MV-4-11 (cell line): ENCODE data around the gene SLC25A21.
A peak's percentile ranks its signal among the peaks of the same experiment; 100 is the strongest.
"Not testable (repeated sequence)": the region's sequence is repeated elsewhere in the genome, so short reads cannot be mapped to it uniquely, and the experiment has no call there.

Experiments used
- DNase-seq: peaks from one replicate; lab custom pipeline; 2025; lab: John Stamatoyannopoulos, UW

Gene SLC25A21

GRCh38 chr14:36941783-36942521 lies 230.5 kb downstream of the SLC25A21 start:
- DNase-seq, result peak; percentile 27

DNA sequence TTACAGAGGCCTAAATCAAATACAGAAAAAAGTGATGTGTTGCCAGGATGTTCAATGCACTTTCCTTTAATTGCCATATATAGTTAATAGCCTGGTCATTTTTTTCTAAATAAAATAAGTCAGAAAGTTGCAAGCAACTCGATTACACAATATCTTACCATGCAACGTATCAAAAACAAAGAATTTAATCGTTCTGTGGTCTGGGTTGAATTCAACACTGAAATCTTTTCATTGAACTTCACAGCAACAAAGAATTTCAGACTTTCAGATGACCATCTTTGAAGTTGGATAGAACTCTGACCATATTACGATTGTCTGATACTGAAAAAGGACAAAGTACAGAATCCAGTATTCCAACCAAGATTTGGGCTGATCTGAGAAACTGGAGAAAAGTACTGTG lies 231.9 kb downstream of the SLC25A21 start:
- DNase-seq, result no peak

DNA sequence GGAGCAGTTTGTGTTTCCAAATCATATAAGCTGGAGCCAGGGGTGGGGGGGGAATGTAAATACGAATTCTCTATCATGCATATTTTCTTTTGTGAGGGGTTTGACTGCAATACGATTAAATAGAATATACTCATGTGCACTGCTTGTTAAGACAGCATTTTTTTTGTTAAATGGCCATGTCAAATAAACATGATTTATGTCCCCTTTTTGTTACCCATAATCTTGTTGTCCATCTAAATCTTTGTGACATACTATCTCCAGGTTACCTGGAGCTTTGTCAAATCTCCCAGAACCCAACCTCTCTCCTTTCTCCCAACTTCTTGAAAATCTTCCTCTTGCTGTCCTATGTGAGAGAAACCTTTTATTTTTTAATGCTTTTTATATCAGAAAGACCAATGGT lies 233.1 kb downstream of the SLC25A21 start:
- no peak for DNase-seq

GRCh38 chr14:36938678-36939077 lies 233.7 kb downstream of the SLC25A21 start:
- DNase-seq, result no peak

DNA sequence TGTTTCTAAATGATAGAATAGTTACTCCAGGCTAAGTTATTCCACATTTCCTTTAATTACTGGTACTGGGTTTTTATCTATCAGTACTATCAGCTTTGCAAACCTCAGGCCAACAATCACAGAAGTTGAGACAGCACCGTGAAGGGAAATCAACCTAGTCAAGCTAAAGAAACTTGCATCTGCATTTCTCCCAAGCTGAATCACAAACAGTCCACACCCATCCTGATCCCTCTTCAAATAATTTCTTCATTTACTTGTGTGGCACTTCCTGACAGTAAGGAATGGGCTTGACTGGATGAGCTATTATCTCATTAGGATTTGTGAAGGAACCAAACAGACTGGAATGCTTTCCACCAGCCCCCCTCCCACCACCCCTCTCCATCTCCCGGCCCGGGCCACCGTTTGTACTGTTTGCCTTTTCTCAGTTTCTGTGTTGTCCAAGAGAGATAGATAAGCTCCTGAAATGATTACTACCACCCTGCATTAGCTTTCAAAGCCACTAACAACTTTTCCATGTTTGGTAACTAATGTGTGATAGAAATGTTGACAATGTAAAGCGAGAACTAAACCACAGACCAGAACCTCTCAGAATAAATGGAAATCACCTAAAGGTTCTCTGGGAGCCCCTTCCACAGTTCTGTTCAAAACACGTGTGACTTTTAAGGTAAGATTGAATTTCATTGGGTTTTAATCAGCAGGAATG lies 236.3 kb downstream of the SLC25A21 start:
- DNase-seq, result no peak

DNA sequence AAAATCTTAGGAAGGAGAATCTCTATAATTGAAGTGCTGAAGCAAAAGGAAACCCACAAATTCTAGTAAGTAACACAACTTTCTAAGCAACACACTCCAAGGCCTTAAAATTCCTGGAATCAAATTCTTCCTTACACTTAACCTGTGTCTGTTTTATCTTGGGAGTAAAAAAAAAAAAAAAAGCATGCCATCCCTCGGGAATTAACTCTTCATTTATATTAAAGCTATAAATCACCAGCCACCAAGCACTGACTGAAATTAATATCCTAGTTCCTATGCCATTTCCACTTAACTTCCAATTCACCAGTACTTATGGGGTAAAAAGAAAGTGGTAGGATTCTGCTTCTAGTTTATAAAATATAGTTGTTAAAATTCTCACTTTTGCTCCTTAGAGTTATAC lies 238.1 kb downstream of the SLC25A21 start:
- DNase-seq, result no peak

DNA sequence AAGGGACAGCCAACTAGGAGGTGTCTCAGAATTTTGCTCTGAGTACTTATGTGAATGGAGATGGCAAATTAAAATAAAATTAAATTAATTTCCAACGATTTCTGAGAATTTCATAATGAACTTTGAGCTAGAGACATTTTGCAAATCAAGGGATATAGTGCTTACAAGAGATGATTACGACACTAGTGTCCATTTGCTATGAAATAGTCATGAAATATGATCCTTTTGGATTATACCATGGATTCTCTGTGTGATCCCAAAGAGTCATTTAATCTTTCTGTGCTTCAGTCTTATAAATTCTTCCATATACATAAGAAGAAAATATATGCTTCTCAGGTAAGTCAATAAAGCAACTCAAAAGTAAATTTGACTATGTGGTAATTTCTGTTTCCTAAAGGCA lies 240.6 kb downstream of the SLC25A21 start:
- DNase-seq, result no peak

DNA sequence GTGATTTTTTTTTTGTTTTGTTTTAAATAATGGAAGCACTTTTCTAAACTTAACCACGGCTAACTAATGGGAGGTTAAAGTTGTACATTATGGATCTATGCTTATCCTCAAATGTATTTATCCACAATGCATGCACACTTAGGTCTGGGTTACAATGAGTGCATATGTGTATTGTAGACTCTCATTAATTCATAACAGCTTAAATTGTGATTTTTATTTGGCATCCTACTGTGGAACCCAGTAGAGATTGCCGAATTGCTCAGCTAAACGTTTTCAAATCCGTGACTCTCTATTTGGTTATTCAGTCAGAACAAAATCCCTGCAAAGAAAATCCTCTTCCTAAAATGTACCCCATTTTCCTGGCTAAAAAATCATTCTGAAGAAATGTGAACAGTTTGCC lies 244.0 kb downstream of the SLC25A21 start:
- no peak for DNase-seq

GRCh38 chr14:36925094-36925493 lies 247.3 kb downstream of the SLC25A21 start:
- DNase-seq, result no peak

DNA sequence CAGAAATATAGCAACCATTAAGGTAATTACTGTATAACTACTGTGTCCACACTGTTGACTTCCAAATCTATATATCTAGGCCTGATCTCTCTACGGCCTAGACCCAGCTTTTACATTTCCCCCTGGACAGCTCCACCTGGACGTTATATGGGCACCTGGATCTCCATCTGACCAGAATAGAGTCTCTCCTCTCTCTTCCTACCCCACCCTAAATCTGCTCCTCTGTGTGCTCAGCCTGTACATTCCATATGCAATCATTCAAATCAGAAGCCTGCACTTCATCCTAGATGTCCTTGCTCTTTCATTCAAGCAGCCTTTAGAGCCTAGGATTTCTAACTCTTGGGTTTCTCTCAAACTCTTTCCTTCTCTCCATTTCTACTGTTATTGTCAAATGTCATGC lies 255.7 kb downstream of the SLC25A21 start:
- no peak for DNase-seq

DNA sequence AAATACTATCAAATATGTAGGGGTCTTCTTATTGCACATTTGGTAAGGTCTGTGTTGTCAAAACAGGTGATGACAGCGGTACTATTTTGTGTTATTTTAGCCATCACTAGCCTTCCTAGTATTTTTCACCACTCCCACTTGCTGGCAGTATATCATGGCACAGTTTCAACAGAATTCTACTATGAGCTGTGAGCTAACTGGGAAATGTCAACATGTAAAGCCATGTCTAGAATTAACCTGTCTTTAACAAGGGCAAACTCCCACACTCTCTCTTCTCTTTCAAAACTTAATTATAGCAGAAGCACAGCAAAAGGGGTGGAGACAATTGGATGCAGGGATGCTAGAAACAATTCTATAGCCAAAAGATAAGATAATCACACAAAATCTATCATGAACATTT lies 257.3 kb downstream of the SLC25A21 start:
- no peak for DNase-seq

DNA sequence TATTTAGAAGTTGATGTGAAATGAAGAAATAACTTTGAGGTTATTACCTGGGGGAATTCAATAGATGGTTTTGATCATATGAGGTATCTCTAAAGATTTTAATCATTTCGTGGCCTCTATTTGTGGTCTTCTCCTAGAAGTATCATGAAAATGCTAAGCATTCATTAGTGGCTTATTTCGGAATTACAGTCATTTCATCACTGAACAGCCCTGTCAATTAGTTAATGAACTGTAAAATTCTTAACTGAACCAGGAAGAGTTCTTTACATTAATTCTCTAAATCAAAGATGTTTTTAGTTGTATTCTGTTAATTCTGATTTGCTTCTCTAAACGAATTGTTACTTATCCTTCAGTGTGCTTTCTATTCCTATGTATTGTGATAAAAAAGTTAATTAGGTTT lies 261.8 kb downstream of the SLC25A21 start:
- no peak for DNase-seq

DNA sequence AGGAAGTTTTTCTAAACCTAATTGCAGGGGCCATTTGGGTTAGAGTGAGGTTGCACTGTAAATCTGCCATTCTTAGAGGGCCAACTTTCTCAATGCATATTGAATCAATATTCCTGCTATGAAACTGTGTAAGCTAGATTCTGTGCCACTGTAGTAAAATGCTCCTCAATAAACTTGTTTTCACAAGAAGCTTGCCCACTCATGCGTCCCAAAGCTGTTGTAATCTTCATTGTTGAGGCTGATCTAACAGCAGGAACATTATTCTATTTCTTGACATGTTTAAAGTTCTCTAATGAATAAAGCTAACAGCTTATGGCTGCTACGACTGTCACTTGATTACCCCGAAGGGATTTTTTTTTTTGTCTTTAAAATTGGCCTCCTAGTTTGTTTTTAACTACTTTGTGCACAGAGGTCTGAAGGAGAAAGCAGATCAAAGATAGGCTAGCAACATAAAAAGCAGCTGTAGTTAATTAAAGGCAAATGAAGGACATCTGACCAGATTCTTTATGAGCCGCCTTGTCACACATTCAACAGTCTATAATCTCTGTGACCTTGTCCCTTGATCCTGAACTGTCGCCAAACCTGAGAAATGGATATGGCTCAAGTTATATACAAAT lies 267.0 kb downstream of the SLC25A21 start:
- no peak for DNase-seq

DNA sequence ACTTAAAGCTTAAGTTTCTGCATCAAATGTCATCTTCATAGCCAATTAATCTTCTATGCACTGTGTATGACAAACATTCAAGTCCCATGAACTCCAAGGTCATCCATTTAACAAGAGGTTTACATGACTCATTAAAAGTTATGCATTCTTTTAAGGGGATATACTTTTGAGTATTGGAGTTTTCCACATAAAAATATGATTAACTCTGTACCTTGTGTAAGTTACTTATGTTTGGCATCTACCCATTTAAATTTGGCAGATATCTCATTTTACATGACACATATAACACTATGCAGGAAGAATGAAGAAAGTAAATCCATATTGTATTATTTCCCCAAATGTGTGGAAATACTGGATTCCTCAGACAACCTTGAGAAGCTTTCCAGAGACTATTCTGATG lies 270.5 kb downstream of the SLC25A21 start:
- DNase-seq, result no peak

GRCh38 chr14:36900846-36901245 lies 271.6 kb downstream of the SLC25A21 start:
- DNase-seq, result peak; percentile 65

DNA sequence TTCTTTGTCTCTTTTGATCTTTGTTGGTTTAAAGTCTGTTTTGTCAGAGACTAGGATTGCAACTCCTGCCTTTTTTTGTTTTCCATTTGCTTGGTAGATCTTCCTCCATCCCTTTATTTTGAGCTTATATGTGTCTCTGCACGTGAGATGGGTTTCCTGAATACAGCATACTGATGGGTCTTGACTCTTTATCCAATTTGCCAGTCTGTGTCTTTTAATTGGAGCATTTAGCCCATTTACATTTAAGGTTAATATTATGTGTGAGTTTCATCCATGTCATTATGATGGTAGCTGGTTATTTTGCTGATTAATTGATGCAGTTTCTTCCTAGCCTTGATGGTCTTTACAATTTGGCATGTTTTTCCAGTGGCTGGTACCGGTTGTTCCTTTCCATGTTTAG lies 276.1 kb downstream of the SLC25A21 start:
- DNase-seq, result not testable (repeated sequence)

DNA sequence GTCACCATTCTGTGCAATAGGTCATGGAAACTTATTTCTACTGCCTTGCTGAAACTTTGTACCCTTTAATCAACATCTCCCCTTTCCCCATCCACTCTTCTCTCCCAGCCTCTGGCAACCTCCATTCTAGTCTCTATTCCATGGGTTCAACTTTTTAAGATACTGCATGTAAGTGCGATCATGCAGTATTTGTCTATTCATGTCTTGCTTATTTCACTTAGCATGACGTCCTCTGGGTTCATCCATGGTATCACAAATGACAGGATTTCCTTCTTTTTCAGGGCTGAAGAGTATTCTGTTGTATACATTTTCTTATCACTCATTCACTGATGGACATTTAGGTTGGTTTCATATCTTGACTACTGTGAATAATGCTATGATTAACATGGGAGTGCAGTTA lies 288.4 kb downstream of the SLC25A21 start:
- no peak for DNase-seq

- no peak for DNase-seq
Observed at GRCh38 chr14:36880276-36880675, 292.1 kb downstream of the SLC25A21 start.

- DNase-seq, result no peak
Observed at GRCh38 chr14:36879558-36879957, 292.8 kb downstream of the SLC25A21 start.

DNA sequence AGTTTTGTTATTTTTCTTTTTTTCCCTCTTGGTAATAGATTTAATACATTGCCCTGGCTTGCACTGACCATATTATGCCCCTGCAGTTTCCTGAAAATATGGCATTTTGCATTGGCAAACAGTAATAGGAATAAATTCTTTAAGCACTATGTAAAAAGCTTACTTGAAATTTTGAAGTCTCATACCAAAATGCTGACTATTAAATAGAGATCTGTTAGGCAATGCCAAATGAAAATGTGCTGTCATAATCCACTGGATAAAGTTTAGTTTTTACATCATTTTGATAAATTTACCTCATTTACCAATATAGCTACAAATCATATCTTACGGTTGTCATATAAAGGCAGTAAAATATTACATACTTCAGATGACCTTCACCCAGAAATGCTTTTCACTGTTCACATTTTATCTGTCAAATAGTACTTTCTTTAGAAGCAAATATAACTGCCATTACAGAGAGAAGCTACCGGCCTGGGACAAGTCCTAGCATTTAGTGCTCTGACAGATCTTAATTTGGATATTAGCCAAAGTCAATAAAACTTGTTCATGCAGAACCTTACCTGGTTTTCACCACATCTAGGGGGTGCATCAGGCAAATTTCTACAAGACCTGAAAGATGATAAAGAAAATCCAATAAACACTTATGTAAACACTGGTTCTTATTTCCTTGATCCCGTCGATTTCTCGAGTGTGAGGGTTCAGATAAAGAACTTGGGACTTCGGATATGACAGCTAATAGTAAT lies 297.8 kb downstream of the SLC25A21 start:
- DNase-seq, result no peak

DNA sequence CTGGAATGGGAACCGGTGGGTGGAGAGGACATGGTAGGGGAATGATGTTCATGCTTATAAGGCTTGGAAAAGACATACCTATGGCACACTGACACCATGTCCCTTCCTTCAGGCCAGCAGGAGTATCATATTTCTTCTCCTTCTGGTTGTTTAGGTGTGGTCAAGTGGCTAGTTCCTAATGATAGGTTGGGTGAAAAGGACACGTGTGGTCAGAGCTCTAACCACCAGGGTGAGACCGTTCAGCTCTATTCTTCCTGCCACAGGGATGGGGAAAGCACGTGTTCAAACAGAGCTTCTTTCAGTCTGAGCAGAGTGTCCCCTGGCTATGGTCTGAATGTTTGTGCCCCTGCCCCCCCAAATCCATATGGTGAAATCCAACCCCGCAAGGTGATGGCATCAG lies 301.6 kb downstream of the SLC25A21 start:
- no peak for DNase-seq

GRCh38 chr14:36869125-36869524 lies 303.3 kb downstream of the SLC25A21 start:
- DNase-seq, result no peak

DNA sequence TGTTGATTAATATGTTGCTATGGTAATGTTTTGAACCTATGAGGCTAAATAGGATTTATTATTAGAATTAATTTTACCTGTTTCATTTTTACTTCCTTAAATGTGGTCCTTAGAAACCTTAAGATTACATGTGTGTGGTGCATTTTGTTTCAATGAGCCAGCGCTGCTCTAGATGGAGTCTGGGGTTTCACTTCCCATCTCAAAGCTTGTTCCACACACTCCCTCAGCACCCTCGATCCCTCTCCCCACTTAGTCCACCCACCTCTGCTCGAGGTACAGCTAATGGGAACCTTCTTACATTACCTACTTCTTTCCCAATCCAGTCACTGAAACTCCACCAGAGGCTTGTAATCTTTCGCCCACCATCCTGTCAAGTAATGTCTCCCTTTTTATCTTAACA lies 305.5 kb downstream of the SLC25A21 start:
- no peak for DNase-seq
